ENCODE data around the gene GRHPR. TPM values are rescaled to one million over a fixed set of nuclear protein-coding genes. Genes with fewer than 3 reads are reported as not detected.
A peak's percentile ranks its signal among the peaks of the same experiment; 100 is the strongest.

Gene GRHPR
- polyA plus RNA-seq, 1 experiment, result 96.1 TPM

GRCh38 chr9:37410969-37411785, 11.3 kb upstream of the GRHPR start:
- peaks cover 6% of the 10 kb centered on the region for H3K27me3 ChIP-seq (ENCODE audit: control insufficient read depth, insufficient read depth, low read length)
- no peak for DNase-seq (ENCODE audit: low read depth, low spot score)
- H3K27ac ChIP-seq (ENCODE audit: low read depth, low read length), result no peak overlapping the region
- H3K9me3 ChIP-seq (ENCODE audit: control insufficient read depth, insufficient read depth, low read length), result no peaks in the 10 kb centered on the region
- peak; percentile 59 for TF ChIP-seq CTCF (IDR thresholded peaks at IDR 0.05; ENCODE audit: low read depth, low read length)
- ChIA-PET POLR2A (interaction anchor here (0.5 to 1.3 kb wide), 2 partner anchors 9 to 12 kb away, joined by 3 to 9 read pairs; partner anchors contain the start of gene GRHPR), CTCF (interaction anchor here (1.3 to 2.3 kb wide), 3 partner anchors 56 to 538 kb away, joined by 3 to 20 read pairs (median 8); no protein-coding TSS in a partner anchor)
- H3K4me3 ChIP-seq (ENCODE audit: low read depth, low read length), result no peak overlapping the region

GRCh38 chr9:37412431-37413151, 9.9 kb upstream of the GRHPR start:
- Histone ChIP-seq H3K9me3 (ENCODE audit: control insufficient read depth, insufficient read depth, low read length) (no peaks in the 10 kb centered on the region), H3K4me3 (ENCODE audit: low read depth, low read length) (no peak overlapping the region), H3K27me3 (ENCODE audit: control insufficient read depth, insufficient read depth, low read length) (no peaks in the 10 kb centered on the region), H3K27ac (ENCODE audit: low read depth, low read length) (peak overlapping the region; percentile 39)
- no peak for DNase-seq (ENCODE audit: low read depth, low spot score)
- CTCF ChIA-PET, result interaction anchor here (2.3 kb wide), 1 partner anchor 415 kb away, joined by 20 read pairs; no protein-coding TSS in a partner anchor
- POLR2A ChIA-PET, result interaction anchor here (1.2 to 1.3 kb wide), 2 partner anchors 10 to 292 kb away, joined by 3 to 9 read pairs; partner anchors contain the start of genes GRHPR and ZCCHC7
- no peak for TF ChIP-seq CTCF (IDR thresholded peaks at IDR 0.05; ENCODE audit: low read depth, low read length)

- no peak for DNase-seq (ENCODE audit: low read depth, low spot score)
- TF ChIP-seq CTCF (IDR thresholded peaks at IDR 0.05; ENCODE audit: low read depth, low read length), result no peak
- ChIA-PET POLR2A (interaction anchor here (0.6 to 1.2 kb wide), 2 partner anchors 24 to 293 kb away, joined by 3 read pairs; partner anchors contain the start of gene ZCCHC7), CTCF (no interaction called here)
- Histone ChIP-seq H3K9me3 (ENCODE audit: control insufficient read depth, insufficient read depth, low read length) (no peaks in the 10 kb centered on the region), H3K27me3 (ENCODE audit: control insufficient read depth, insufficient read depth, low read length) (no peaks in the 10 kb centered on the region), H3K4me3 (ENCODE audit: low read depth, low read length) (no peak overlapping the region), H3K27ac (ENCODE audit: low read depth, low read length) (no peak overlapping the region)
Measured at GRCh38 chr9:37413311-37413710, 9.2 kb upstream of the GRHPR start.

- ChIA-PET POLR2A (no interaction called here), CTCF (interaction anchor here (0.6 to 1.7 kb wide), 9 partner anchors 8 to 541 kb away, joined by 3 to 10 read pairs (median 5); no protein-coding TSS in a partner anchor)
- TF ChIP-seq CTCF (IDR thresholded peaks at IDR 0.05; ENCODE audit: low read depth, low read length), result no peak
- no peaks in the 10 kb centered on the region for H3K9me3 ChIP-seq (ENCODE audit: control insufficient read depth, insufficient read depth, low read length)
- H3K27ac ChIP-seq (ENCODE audit: low read depth, low read length), result peak overlapping the region; percentile 75
- no peak overlapping the region for H3K4me3 ChIP-seq (ENCODE audit: low read depth, low read length)
- no peak for DNase-seq (ENCODE audit: low read depth, low spot score)
- H3K27me3 ChIP-seq (ENCODE audit: control insufficient read depth, insufficient read depth, low read length), result no peaks in the 10 kb centered on the region
Measured at GRCh38 chr9:37414503-37414943, 8.0 kb upstream of the GRHPR start.
